ENCODE measurements around the gene ZNF280D.

The ZNF280D gene

DNA sequence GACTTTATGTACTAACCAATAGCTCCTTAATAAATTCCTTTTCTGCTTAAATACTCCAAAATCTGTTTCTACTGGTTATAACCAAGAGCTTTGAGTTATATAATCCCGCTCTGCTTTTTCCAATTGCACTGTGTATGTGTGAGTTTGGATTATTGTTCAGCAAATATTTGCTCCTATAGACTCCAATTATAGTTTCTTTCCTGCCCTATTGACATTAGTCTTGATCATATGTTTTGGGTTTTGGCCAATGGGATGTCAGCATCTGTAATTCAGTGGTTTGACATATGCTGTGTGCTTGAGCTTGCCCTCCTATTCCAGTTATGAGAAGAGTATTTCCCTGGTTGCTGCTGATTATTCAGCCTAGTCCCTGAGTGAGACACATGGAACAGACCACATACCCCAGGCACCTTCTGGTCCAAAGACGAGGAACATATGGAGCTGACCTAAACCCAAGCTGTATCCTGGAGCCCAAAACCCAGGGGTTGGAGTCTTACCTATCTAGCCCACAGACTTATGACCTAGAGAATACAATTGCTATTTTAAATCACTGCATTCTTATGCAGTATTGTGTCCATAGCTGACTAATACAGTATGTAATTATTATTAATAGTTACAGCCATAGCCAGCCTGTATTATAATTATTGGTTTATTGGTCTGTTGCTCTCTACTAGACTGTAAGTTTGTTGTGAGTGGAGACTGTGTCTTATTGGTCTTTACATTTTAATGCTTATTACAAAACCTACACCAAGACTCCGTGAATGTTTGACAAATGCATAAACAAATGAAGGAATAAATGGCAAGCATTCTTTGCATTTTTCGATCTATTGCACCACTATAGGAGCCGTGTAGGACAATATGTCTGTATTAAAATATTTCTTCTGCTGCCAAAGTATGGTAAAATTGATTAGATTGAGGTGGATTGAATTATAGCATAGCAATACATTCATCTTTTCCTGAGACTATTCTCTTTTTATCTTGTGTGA lies 11.7 kb upstream of the ZNF280D start:
- H3K9me2 ChIP-seq (ENCODE audit: low read depth, low read length) = no peaks in the 10 kb centered on the region
- no peaks in the 10 kb centered on the region for H3F3A ChIP-seq (ENCODE audit: insufficient read depth, low read length)
- H3K4me1 ChIP-seq (ENCODE audit: insufficient read depth, low read length, severe bottlenecking) = no peaks in the 10 kb centered on the region
- no peak overlapping the region for H3K9ac ChIP-seq (ENCODE audit: low read length)
- TF ChIP-seq EZH2 (IDR thresholded peaks at IDR 0.05; ENCODE audit: borderline replicate concordance, low read length) = no peak
- TF ChIP-seq, protein P1, sequence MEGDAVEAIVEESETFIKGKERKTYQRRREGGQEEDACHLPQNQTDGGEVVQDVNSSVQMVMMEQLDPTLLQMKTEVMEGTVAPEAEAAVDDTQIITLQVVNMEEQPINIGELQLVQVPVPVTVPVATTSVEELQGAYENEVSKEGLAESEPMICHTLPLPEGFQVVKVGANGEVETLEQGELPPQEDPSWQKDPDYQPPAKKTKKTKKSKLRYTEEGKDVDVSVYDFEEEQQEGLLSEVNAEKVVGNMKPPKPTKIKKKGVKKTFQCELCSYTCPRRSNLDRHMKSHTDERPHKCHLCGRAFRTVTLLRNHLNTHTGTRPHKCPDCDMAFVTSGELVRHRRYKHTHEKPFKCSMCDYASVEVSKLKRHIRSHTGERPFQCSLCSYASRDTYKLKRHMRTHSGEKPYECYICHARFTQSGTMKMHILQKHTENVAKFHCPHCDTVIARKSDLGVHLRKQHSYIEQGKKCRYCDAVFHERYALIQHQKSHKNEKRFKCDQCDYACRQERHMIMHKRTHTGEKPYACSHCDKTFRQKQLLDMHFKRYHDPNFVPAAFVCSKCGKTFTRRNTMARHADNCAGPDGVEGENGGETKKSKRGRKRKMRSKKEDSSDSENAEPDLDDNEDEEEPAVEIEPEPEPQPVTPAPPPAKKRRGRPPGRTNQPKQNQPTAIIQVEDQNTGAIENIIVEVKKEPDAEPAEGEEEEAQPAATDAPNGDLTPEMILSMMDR (IDR thresholded peaks at IDR 0.05; ENCODE audit: low read length) = no peak
- no peak overlapping the region for H3K27ac ChIP-seq (ENCODE audit: low read depth, low read length, poor library complexity, severe bottlenecking)
- H3K4me2 ChIP-seq (ENCODE audit: low read length) = no peak overlapping the region
- no peaks in the 10 kb centered on the region for H3K27me3 ChIP-seq (ENCODE audit: insufficient read depth, low read length)
- no peaks in the 10 kb centered on the region for H3K79me2 ChIP-seq (ENCODE audit: insufficient read depth, low read length)
- H3K9me3 ChIP-seq (ENCODE audit: low read length) = 0 out of 2 replicates have a peak, but pooled peaks cover 4% of the 10 kb centered on the region
- no peak overlapping the region for H3K4me3 ChIP-seq (ENCODE audit: low read depth, low read length, poor library complexity, severe bottlenecking)
- H3K36me3 ChIP-seq (ENCODE audit: insufficient read depth, low read length) = no peaks in the 10 kb centered on the region
- no peak overlapping the region for H2AFZ ChIP-seq (ENCODE audit: low read length)
- H4K20me1 ChIP-seq (ENCODE audit: insufficient read depth, low read length) = no peaks in the 10 kb centered on the region

DNA sequence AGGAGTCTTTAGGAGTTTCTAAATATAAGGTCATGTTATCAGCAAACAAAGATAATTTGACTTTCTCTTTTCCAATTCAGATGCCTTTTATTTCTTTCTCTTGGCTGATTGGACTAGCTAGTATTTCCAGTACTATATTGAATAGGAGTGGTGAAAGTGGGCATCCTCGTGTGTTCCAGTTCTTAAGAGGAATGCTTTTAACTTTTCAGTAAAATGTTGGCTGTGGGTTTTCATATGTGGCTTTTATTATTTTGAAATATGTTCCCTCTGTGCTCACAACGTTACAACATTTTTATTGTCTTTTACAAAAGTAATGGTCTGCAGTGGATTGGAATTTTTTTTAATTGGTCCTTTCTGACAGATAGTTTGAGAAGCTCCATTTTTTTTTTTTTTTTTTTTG lies 8.2 kb upstream of the ZNF280D start:
- H3K4me1 ChIP-seq (ENCODE audit: insufficient read depth, low read length, severe bottlenecking) = no peaks in the 10 kb centered on the region
- H3K27ac ChIP-seq (ENCODE audit: low read depth, low read length, poor library complexity, severe bottlenecking) = no peak overlapping the region
- H3K9me2 ChIP-seq (ENCODE audit: low read depth, low read length) = no peaks in the 10 kb centered on the region
- H3K36me3 ChIP-seq (ENCODE audit: insufficient read depth, low read length) = no peaks in the 10 kb centered on the region
- no peak for TF ChIP-seq EZH2 (IDR thresholded peaks at IDR 0.05; ENCODE audit: borderline replicate concordance, low read length)
- TF ChIP-seq, protein P1 (IDR thresholded peaks at IDR 0.05; ENCODE audit: low read length) = no peak
- no peaks in the 10 kb centered on the region for H4K20me1 ChIP-seq (ENCODE audit: insufficient read depth, low read length)
- no peaks in the 10 kb centered on the region for H3K79me2 ChIP-seq (ENCODE audit: insufficient read depth, low read length)
- H3K4me3 ChIP-seq (ENCODE audit: low read depth, low read length, poor library complexity, severe bottlenecking) = no peak overlapping the region
- no peak overlapping the region for H3K9ac ChIP-seq (ENCODE audit: low read length)
- no peaks in the 10 kb centered on the region for H3F3A ChIP-seq (ENCODE audit: insufficient read depth, low read length)
- 0 out of 2 replicates have a peak, but pooled peaks cover 4% of the 10 kb centered on the region for H3K9me3 ChIP-seq (ENCODE audit: low read length)
- H3K27me3 ChIP-seq (ENCODE audit: insufficient read depth, low read length) = no peaks in the 10 kb centered on the region
- H3K4me2 ChIP-seq (ENCODE audit: low read length) = no peak overlapping the region
- no peak overlapping the region for H2AFZ ChIP-seq (ENCODE audit: low read length)

DNA sequence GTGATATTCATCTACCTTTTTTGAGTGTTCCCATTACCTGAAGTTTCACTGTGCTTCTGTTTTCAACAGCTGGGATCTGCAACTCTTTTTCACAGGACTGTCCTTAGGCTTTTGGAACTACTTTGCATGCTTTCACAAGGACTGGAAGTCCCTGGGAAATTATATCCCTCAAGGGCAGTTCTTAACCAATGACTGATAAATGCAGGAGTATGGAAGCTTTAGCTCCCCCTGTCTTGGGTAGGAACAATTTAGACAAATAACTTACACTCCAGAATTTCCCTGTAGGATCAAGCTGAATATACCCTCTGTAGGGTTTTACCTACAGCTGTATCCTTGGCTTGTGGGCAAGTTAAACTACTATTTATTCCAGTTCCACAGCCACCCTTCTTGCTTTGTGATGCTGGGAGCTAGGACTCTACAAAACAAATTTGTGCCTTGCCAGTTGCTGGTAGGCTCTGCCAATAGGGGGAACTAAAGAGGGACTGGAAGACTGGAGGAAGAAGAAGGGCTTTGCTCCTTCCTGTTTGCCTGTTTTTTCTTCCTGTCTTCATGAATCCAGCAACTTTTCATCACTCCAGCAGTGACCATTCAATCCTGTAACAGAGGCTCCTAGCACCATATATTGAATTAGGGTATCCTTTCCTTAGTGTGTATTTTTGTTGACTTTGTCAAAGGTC lies 6.8 kb upstream of the ZNF280D start:
- Histone ChIP-seq H3F3A (ENCODE audit: insufficient read depth, low read length) (no peaks in the 10 kb centered on the region), H3K4me1 (ENCODE audit: insufficient read depth, low read length, severe bottlenecking) (no peaks in the 10 kb centered on the region), H3K36me3 (ENCODE audit: insufficient read depth, low read length) (no peaks in the 10 kb centered on the region), H3K4me2 (ENCODE audit: low read length) (no peak overlapping the region), H3K9me3 (ENCODE audit: low read length) (0 out of 2 replicates have a peak, but pooled peaks cover 4% of the 10 kb centered on the region), H4K20me1 (ENCODE audit: insufficient read depth, low read length) (no peaks in the 10 kb centered on the region), H3K9me2 (ENCODE audit: low read depth, low read length) (no peaks in the 10 kb centered on the region), H2AFZ (ENCODE audit: low read length) (no peak overlapping the region), H3K27me3 (ENCODE audit: insufficient read depth, low read length) (no peaks in the 10 kb centered on the region), H3K9ac (ENCODE audit: low read length) (no peak overlapping the region), H3K27ac (ENCODE audit: low read depth, low read length, poor library complexity, severe bottlenecking) (no peak overlapping the region), H3K4me3 (ENCODE audit: low read depth, low read length, poor library complexity, severe bottlenecking) (no peak overlapping the region), H3K79me2 (ENCODE audit: insufficient read depth, low read length) (no peaks in the 10 kb centered on the region)
- TF ChIP-seq, protein P1 (IDR thresholded peaks at IDR 0.05; ENCODE audit: low read length) = peak; percentile 37; the same call in 1 of the 2 replicates
- no peak for TF ChIP-seq EZH2 (IDR thresholded peaks at IDR 0.05; ENCODE audit: borderline replicate concordance, low read length)

Data from OCI-LY1 (cell line).